ENCODE measurements around the gene GSTM2. TPM values are rescaled to one million over a fixed set of nuclear protein-coding genes. Genes with fewer than 3 reads are reported as not detected.
"Not testable (repeated sequence)": the region's sequence is repeated elsewhere in the genome, so short reads cannot be mapped to it uniquely, and the experiment has no call there.

The GSTM2 gene
- total RNA-seq, 2 experiments from 2014 or later = 0.38 to 0.76 TPM

DNA sequence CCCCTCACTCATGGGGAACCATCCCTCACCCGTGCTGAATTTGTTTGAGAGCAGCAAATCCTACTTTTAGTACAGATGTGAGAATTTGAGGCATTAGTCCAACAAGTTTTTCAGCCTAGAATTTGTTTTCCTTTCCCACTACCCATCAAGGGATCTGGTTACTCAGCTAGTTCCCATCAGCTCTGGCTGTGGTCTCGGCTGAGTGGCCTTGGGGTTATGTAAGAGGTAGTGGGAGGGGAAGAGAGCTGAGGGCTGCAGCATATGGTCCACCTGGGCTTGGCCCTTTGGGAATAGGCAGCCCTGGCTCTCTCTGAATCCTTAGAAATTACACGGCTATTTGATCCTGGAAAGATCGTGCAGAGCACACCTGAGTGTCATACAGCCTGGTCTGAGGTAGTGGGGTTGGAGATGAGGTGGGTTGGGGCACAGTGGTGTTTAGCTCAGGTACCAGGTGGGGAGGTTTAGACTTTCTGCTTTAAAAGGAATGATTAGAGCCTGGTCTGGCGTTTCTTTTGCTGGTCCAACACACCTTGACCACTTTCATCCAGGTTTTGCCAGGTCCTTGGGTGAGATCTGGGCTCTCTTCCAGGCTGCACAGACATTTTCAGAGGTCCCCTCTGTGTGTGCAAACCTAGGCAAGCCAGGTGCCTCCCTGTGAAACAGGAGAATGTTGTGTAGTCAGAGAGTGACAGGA lies 7.7 kb upstream of the GSTM2 start:
- DNase-seq (ENCODE audit: low spot score) = no peak
- H3K4me2 ChIP-seq (ENCODE audit: low read length) = no peak overlapping the region
- no peaks in the 10 kb centered on the region for H3K9me2 ChIP-seq (ENCODE audit: insufficient read depth, low read length)
- no peaks in the 10 kb centered on the region for H3K79me2 ChIP-seq (ENCODE audit: insufficient read depth, low read depth, low read length)
- peaks cover 9% of the 10 kb centered on the region for H3K4me1 ChIP-seq (ENCODE audit: insufficient read depth, low read length, poor library complexity, severe bottlenecking)
- no peaks in the 10 kb centered on the region for H3K36me3 ChIP-seq (ENCODE audit: insufficient read depth, low read length)
- no peaks in the 10 kb centered on the region for H3K9me3 ChIP-seq (ENCODE audit: low read length)
- no peak overlapping the region for H2AFZ ChIP-seq (ENCODE audit: low read length)
- no peak for TF ChIP-seq EZH2phosphoT487 (IDR thresholded peaks at IDR 0.05; ENCODE audit: borderline replicate concordance, low read depth, low read length)
- no TSS peak for BruUV-seq (replicated peaks)
- no peak overlapping the region for H3K27ac ChIP-seq (ENCODE audit: low read depth, low read length, poor library complexity, severe bottlenecking)
- CTCF ChIA-PET (ENCODE audit: unreplicated experiment) = no interaction called here
- H4K20me1 ChIP-seq (ENCODE audit: insufficient read depth, low read length) = no peaks in the 10 kb centered on the region
- POLR2A ChIA-PET = no interaction called here
- H3K4me3 ChIP-seq (ENCODE audit: low read depth, low read length, poor library complexity, severe bottlenecking) = no peak overlapping the region
- intact Hi-C loops (cut with micrococcal nuclease; ENCODE audit: unreplicated experiment) = no loop called here

DNA sequence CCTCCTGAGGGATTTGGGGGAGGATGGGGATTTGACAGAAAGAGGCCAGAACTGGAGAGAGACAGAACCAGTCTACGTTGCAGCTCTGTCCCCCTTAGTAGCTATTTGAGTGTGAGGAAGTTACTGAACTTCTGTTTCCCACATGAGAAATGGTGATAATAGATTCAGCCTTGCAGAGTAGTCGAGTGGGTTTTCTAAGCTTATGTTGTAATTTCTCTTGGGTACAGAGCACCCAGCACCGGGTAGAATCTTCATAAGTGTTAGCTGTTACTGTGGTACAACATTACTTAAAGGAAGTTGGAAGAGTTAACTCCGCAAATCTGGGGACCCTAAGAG lies 7.2 kb upstream of the GSTM2 start:
- intact Hi-C loops (cut with micrococcal nuclease; ENCODE audit: unreplicated experiment); H3K4me3 ChIP-seq (ENCODE audit: low read depth, low read length, poor library complexity, severe bottlenecking); DNase-seq (ENCODE audit: low spot score); H3K36me3 ChIP-seq (ENCODE audit: insufficient read depth, low read length); H4K20me1 ChIP-seq (ENCODE audit: insufficient read depth, low read length); H3K79me2 ChIP-seq (ENCODE audit: insufficient read depth, low read depth, low read length); BruUV-seq (replicated peaks); H3K4me2 ChIP-seq (ENCODE audit: low read length); H2AFZ ChIP-seq (ENCODE audit: low read length); H3K4me1 ChIP-seq (ENCODE audit: insufficient read depth, low read length, poor library complexity, severe bottlenecking); H3K9me2 ChIP-seq (ENCODE audit: insufficient read depth, low read length); CTCF ChIA-PET (ENCODE audit: unreplicated experiment); H3K9me3 ChIP-seq (ENCODE audit: low read length); H3K27ac ChIP-seq (ENCODE audit: low read depth, low read length, poor library complexity, severe bottlenecking): not testable (repeated sequence)
- POLR2A ChIA-PET = interaction anchor here (0.5 kb wide), 1 partner anchor 418 kb away, joined by 3 read pairs; no protein-coding TSS in a partner anchor

DNA sequence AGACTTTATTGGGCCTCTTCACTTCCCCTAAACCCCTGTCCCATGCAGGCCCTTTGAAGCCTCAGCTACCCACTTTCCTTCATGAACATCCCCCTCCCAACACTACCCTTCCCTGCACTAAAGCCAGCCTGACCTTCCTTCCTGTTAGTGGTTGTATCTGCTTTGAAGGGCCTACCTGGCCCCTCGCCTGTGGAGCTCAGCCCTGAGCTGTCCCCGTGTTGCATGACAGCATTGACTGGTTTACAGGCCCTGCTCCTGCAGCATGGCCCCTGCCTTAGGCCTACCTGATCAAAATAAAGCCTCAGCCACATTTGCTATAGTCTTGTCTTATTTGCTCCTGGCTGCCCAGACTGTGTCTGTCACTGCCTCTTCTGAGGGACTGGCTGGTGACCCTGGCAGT lies 6.5 kb upstream of the GSTM2 start:
- BruUV-seq (replicated peaks) = no TSS peak
- intact Hi-C loops (cut with micrococcal nuclease; ENCODE audit: unreplicated experiment) = no loop called here
- POLR2A ChIA-PET = interaction anchor here (0.5 to 0.6 kb wide), 2 partner anchors 88 to 419 kb away, joined by 3 read pairs; no protein-coding TSS in a partner anchor

More for the DNA sequence above, 6.5 kb upstream of the GSTM2 start:
- no peak overlapping the region for H3K4me3 ChIP-seq (ENCODE audit: low read depth, low read length, poor library complexity, severe bottlenecking)
- no peak for DNase-seq (ENCODE audit: low spot score)
- no peaks in the 10 kb centered on the region for H3K9me3 ChIP-seq (ENCODE audit: low read length)
- CTCF ChIA-PET (ENCODE audit: unreplicated experiment) = interaction anchor here (0.6 kb wide), 1 partner anchor 113 kb away, joined by 3 read pairs; the partner anchor contains the start of gene GNAI3
- TF ChIP-seq, protein P1, sequence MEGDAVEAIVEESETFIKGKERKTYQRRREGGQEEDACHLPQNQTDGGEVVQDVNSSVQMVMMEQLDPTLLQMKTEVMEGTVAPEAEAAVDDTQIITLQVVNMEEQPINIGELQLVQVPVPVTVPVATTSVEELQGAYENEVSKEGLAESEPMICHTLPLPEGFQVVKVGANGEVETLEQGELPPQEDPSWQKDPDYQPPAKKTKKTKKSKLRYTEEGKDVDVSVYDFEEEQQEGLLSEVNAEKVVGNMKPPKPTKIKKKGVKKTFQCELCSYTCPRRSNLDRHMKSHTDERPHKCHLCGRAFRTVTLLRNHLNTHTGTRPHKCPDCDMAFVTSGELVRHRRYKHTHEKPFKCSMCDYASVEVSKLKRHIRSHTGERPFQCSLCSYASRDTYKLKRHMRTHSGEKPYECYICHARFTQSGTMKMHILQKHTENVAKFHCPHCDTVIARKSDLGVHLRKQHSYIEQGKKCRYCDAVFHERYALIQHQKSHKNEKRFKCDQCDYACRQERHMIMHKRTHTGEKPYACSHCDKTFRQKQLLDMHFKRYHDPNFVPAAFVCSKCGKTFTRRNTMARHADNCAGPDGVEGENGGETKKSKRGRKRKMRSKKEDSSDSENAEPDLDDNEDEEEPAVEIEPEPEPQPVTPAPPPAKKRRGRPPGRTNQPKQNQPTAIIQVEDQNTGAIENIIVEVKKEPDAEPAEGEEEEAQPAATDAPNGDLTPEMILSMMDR (conservative IDR thresholded peaks at IDR 0.05; ENCODE audit: low read length) = no peak
- TF ChIP-seq EZH2phosphoT487 (IDR thresholded peaks at IDR 0.05; ENCODE audit: borderline replicate concordance, low read depth, low read length) = no peak
- peaks cover 4% of the 10 kb centered on the region for H3K4me1 ChIP-seq (ENCODE audit: insufficient read depth, low read length, poor library complexity, severe bottlenecking)
- H3K36me3 ChIP-seq (ENCODE audit: insufficient read depth, low read length) = no peaks in the 10 kb centered on the region
- H3K9me2 ChIP-seq (ENCODE audit: insufficient read depth, low read length) = no peaks in the 10 kb centered on the region
- H3K4me2 ChIP-seq (ENCODE audit: low read length) = no peak overlapping the region
- no peak overlapping the region for H3K27ac ChIP-seq (ENCODE audit: low read depth, low read length, poor library complexity, severe bottlenecking)
- H4K20me1 ChIP-seq (ENCODE audit: insufficient read depth, low read length) = no peaks in the 10 kb centered on the region
- H2AFZ ChIP-seq (ENCODE audit: low read length) = no peak overlapping the region
- no peaks in the 10 kb centered on the region for H3K79me2 ChIP-seq (ENCODE audit: insufficient read depth, low read depth, low read length)
